Measurements from ENCODE around the gene ERC2.
A peak's percentile ranks its signal among the peaks of the same experiment; 100 is the strongest.
"Not testable (repeated sequence)": the region's sequence is repeated elsewhere in the genome, so short reads cannot be mapped to it uniquely, and the experiment has no call there.

The ERC2 gene

GRCh38 chr3:55505102-55505501 lies 963.2 kb downstream of the ERC2 start:
- H3K27me3 Mint-ChIP-seq (ENCODE audit: low read depth); H3K27ac Mint-ChIP-seq; H3K36me3 Mint-ChIP-seq (ENCODE audit: low read depth); DNase-seq (ENCODE audit: low spot score); H3K4me3 Mint-ChIP-seq; H3K4me1 Mint-ChIP-seq (ENCODE audit: low read depth); H3K9me3 Mint-ChIP-seq: not testable (repeated sequence)

- H3K4me3 Mint-ChIP-seq = no peak overlapping the region
- H3K27me3 Mint-ChIP-seq (ENCODE audit: low read depth) = peaks cover 3% of the 10 kb centered on the region
- H3K36me3 Mint-ChIP-seq (ENCODE audit: low read depth) = no peaks in the 10 kb centered on the region
- DNase-seq (ENCODE audit: low spot score) = no peak
- H3K27ac Mint-ChIP-seq = no peak overlapping the region
- H3K4me1 Mint-ChIP-seq (ENCODE audit: low read depth) = no peaks in the 10 kb centered on the region
- H3K9me3 Mint-ChIP-seq = no peaks in the 10 kb centered on the region
Measured at GRCh38 chr3:55501905-55502304, 966.4 kb downstream of the ERC2 start.

DNA sequence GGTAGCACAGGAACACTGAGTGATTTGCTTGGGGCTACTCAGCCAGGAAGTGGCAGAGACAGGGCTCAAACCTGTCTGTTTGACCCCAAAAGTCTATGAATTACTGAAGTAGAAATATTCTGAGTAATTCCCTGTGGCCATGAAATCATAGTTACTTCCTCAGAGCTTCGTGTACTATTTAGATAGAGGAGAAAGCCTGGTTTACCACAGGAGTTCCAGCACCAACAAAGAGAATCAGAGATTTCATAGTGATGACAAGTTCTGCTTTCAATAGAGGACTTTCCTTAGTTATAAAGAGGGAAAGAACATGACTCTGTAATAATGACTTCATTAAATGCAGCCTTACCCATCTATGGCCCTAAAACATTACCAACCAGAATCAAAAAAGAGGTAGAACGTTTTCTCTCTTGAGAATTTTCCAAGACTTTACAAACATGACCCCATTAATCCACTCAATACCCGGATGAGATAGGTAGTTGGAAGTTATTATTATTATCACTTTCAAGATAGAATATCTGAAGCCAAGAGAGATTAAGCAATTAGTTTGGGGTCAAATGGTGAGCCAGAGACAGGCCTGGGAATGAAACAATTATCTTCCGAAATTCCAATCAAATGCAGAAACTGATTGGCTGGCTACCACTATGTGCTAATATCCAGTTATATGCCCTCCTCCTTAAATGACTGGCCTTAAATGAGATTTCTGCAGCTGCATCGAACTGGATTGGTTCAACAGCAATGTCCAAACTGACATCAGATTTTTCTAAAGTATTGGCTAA lies 967.5 kb downstream of the ERC2 start:
- DNase-seq (ENCODE audit: low spot score) = no peak
- Mint-ChIP-seq H3K36me3 (ENCODE audit: low read depth) (no peaks in the 10 kb centered on the region), H3K9me3 (no peaks in the 10 kb centered on the region), H3K27me3 (ENCODE audit: low read depth) (peaks cover 5% of the 10 kb centered on the region), H3K4me1 (ENCODE audit: low read depth) (no peaks in the 10 kb centered on the region), H3K27ac (no peak overlapping the region), H3K4me3 (no peak overlapping the region)

GRCh38 chr3:55498520-55498919 lies 969.7 kb downstream of the ERC2 start:
- no peak overlapping the region for H3K27ac Mint-ChIP-seq
- no peaks in the 10 kb centered on the region for H3K36me3 Mint-ChIP-seq (ENCODE audit: low read depth)
- peaks cover 5% of the 10 kb centered on the region for H3K27me3 Mint-ChIP-seq (ENCODE audit: low read depth)

DNA sequence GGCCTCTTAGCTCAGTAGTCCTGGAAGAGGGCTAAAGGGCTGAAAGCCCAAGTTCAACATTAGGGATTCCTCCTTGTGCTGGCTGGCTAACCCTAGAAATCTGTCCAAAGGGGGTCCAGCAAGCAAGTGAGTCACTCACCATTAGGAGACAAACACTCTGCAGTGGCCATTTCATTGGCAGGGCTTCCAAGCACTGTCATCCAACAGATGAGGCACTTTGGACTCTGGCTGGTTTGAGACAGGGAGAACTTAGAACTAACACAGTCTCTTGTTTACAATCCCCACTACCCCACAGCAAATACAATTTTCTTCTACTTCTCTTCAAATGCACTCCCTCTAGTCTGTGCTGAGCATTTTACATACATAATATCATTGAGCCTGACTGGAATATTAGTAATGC lies 971.0 kb downstream of the ERC2 start:
- no peaks in the 10 kb centered on the region for H3K36me3 Mint-ChIP-seq (ENCODE audit: low read depth)
- H3K9me3 Mint-ChIP-seq = no peaks in the 10 kb centered on the region
- H3K27ac Mint-ChIP-seq = no peak overlapping the region
- no peaks in the 10 kb centered on the region for H3K4me1 Mint-ChIP-seq (ENCODE audit: low read depth)
- no peak for DNase-seq (ENCODE audit: low spot score)
- peaks cover 5% of the 10 kb centered on the region for H3K27me3 Mint-ChIP-seq (ENCODE audit: low read depth)
- H3K4me3 Mint-ChIP-seq = no peak overlapping the region

More at GRCh38 chr3:55498520-55498919, 969.7 kb downstream of the ERC2 start:
- Mint-ChIP-seq H3K9me3 (no peaks in the 10 kb centered on the region), H3K4me3 (no peak overlapping the region), H3K4me1 (ENCODE audit: low read depth) (no peaks in the 10 kb centered on the region)
- no peak for DNase-seq (ENCODE audit: low spot score)

DNA sequence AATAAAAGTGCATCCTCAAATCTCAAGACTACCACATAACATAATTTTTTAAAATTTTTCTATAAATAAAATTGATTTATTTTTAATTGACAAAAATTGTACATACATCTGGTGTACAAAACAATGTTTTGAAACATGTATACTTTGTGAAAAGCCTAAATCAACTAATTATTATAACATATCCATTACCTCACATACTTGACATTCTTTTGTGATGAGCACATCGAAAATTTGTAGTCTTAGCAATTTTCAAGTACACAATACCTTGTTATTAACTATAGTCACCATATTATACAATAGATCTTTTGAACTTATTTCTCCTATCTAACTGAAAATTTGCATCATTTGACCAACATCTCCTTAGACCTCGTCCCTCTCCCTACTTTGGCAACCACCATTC lies 973.3 kb downstream of the ERC2 start:
- no peak overlapping the region for H3K4me3 Mint-ChIP-seq
- H3K27ac Mint-ChIP-seq = no peak overlapping the region
- peaks cover 12% of the 10 kb centered on the region for H3K27me3 Mint-ChIP-seq (ENCODE audit: low read depth)
- no peaks in the 10 kb centered on the region for H3K36me3 Mint-ChIP-seq (ENCODE audit: low read depth)
- H3K9me3 Mint-ChIP-seq = no peaks in the 10 kb centered on the region
- no peak for DNase-seq (ENCODE audit: low spot score)
- no peaks in the 10 kb centered on the region for H3K4me1 Mint-ChIP-seq (ENCODE audit: low read depth)

GRCh38 chr3:55492976-55493375 lies 975.3 kb downstream of the ERC2 start:
- DNase-seq (ENCODE audit: low spot score) = no peak
- Mint-ChIP-seq H3K27me3 (ENCODE audit: low read depth) (peaks cover 30% of the 10 kb centered on the region), H3K4me3 (no peak overlapping the region), H3K36me3 (ENCODE audit: low read depth) (no peaks in the 10 kb centered on the region), H3K27ac (no peak overlapping the region), H3K4me1 (ENCODE audit: low read depth) (no peaks in the 10 kb centered on the region), H3K9me3 (no peaks in the 10 kb centered on the region)

- H3K4me1 Mint-ChIP-seq (ENCODE audit: low read depth) = peaks cover 3% of the 10 kb centered on the region
- no peak overlapping the region for H3K4me3 Mint-ChIP-seq
- no peaks in the 10 kb centered on the region for H3K36me3 Mint-ChIP-seq (ENCODE audit: low read depth)
- peaks cover 43% of the 10 kb centered on the region for H3K27me3 Mint-ChIP-seq (ENCODE audit: low read depth)
- no peak overlapping the region for H3K27ac Mint-ChIP-seq
- no peak for DNase-seq (ENCODE audit: low spot score)
- no peaks in the 10 kb centered on the region for H3K9me3 Mint-ChIP-seq
Measured at GRCh38 chr3:55491296-55491816, 976.9 kb downstream of the ERC2 start.

DNA sequence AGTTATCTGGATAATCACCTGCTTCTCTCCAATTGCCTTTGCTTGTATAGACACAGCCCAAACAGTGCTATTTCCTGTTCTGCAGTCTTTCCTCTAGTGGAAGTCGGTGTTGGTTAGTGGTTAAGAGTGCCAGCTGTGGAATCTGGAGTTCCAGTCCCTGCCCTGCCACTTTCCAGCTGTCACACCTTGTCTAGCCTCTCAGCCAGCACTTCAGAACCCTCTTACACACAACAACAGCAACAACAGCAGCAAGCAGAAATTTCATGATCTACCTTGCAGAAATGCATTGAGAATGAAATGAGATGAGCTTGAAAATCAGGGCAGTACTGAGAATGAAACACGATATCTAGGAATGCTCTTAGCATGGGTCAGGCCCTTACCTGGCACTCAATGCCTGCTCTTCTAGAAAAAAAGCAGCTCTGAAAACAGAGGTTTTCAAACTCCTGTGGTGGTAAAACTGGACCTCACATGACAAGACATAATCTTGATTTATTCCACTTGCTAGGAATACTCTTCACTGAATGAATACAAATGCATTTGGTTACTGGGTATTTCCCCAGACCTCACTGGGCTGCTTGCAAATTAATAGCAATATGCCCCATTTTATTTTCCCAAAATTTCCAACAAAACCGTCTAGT lies 977.9 kb downstream of the ERC2 start:
- Mint-ChIP-seq H3K27me3 (ENCODE audit: low read depth) (peaks cover 48% of the 10 kb centered on the region), H3K4me3 (no peak overlapping the region)

DNA sequence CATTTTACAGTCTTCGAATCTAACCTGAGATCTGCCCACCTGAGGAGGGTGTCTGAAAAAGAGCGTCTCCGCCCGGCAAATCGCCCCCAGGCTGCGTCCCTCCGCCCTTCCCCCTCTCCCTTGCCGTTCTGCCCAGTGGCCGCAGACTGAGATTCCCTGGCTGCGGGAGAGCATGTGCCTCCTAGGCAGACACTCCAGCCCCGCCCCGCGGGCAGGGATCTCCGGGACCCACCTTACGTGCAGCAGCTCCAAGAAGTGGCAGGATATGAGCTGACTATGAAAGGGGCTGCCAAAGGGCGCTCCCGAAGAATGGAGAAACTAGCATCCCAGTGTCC lies 978.5 kb downstream of the ERC2 start:
- Mint-ChIP-seq H3K9me3 (no peaks in the 10 kb centered on the region), H3K27ac (peak overlapping the region; percentile 26), H3K4me1 (ENCODE audit: low read depth) (peaks cover 4% of the 10 kb centered on the region), H3K36me3 (ENCODE audit: low read depth) (no peaks in the 10 kb centered on the region), H3K27me3 (ENCODE audit: low read depth) (peaks cover 54% of the 10 kb centered on the region), H3K4me3 (peak overlapping the region; percentile 29)
- no peak for DNase-seq (ENCODE audit: low spot score)

More for the DNA sequence above, 977.9 kb downstream of the ERC2 start:
- H3K27ac Mint-ChIP-seq = no peak overlapping the region
- no peaks in the 10 kb centered on the region for H3K36me3 Mint-ChIP-seq (ENCODE audit: low read depth)
- peaks cover 4% of the 10 kb centered on the region for H3K4me1 Mint-ChIP-seq (ENCODE audit: low read depth)
- H3K9me3 Mint-ChIP-seq = no peaks in the 10 kb centered on the region
- DNase-seq (ENCODE audit: low spot score) = no peak

DNA sequence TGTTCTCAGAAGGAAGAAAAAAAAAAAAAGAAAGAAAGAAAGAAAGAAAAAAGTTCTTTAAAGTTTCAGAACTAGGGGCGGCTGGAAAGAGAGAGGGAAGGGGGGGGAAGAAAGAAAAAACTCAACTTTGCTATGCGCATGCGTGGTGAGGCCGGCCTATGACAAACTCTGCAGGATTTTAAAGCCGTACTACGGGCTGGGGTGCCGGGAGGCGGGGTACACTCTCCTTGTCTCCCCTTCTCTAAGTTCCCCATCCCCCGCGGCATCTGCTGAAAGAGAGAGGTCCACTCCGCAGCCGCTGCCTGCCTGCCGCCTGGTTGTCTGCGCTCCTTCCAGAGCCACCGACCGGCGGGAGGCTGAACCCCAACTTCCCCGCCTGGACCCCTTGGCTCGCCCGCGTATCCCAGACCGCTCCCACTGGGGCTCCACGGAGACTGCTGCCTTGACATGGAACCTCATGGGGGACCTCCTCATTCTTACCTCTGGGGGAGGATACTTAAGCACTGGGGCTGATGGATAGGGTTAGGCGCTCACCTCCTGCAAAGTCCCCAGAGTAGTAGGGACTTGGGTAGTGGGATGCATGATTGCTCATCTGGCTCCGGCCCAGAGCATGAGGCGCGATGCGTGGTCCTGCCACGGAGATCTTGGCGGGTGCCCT lies 979.7 kb downstream of the ERC2 start:
- H3K36me3 Mint-ChIP-seq (ENCODE audit: low read depth) = no peaks in the 10 kb centered on the region
- peaks cover 67% of the 10 kb centered on the region for H3K27me3 Mint-ChIP-seq (ENCODE audit: low read depth)
- H3K9me3 Mint-ChIP-seq = no peaks in the 10 kb centered on the region
- H3K4me1 Mint-ChIP-seq (ENCODE audit: low read depth) = peaks cover 4% of the 10 kb centered on the region
- H3K27ac Mint-ChIP-seq = no peak overlapping the region
- DNase-seq (ENCODE audit: low spot score) = no peak
- peak overlapping the region; percentile 50 for H3K4me3 Mint-ChIP-seq

- Mint-ChIP-seq H3K27me3 (ENCODE audit: low read depth) (peaks cover 76% of the 10 kb centered on the region), H3K36me3 (ENCODE audit: low read depth) (no peaks in the 10 kb centered on the region), H3K27ac (no peak overlapping the region), H3K9me3 (no peaks in the 10 kb centered on the region), H3K4me1 (ENCODE audit: low read depth) (peaks cover 4% of the 10 kb centered on the region), H3K4me3 (peak overlapping the region; percentile 81)
- no peak for DNase-seq (ENCODE audit: low spot score)
Measured at GRCh38 chr3:55487381-55488241, 980.7 kb downstream of the ERC2 start.

DNA sequence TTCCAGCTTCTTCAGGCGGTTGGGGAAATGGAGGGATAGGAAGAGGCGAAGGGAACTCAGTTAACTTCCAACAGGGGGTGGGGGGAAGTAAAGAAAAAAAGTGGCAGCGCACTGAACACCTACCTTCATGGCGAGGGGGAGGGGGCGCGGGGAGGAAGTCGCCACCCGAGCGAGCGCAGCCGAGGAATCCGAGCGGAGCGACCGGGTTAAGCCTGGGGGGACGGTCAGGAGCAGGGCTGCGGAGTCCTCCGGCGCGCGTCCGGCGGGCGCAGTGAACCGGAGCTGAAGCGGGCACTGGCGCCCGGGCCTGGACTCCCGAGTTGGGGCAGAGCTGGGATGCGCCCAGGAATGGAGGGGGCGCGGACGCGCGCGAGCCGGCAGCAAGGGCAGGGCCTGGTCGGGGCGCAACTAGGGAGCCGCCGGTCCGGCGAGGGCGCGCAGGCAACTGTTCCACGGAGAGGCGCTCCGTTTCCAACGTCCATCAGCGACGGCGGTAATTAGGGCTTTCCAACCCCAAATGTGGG lies 981.3 kb downstream of the ERC2 start, which contains the start of gene WNT5A:
TSS of gene WNT5A (minus strand) at position 450 of the 524 bp plus-strand sequence. CDS start at position 129, 321 bp downstream.
- no peaks in the 10 kb centered on the region for H3K36me3 Mint-ChIP-seq (ENCODE audit: low read depth)
- no peak for DNase-seq (ENCODE audit: low spot score)
- no peaks in the 10 kb centered on the region for H3K9me3 Mint-ChIP-seq
- peak within 1 kb of the TSS; percentile 81 for H3K4me3 Mint-ChIP-seq
- H3K27me3 Mint-ChIP-seq (ENCODE audit: low read depth) = peaks cover 82% of the 10 kb centered on the region
- peaks cover 4% of the 10 kb centered on the region for H3K4me1 Mint-ChIP-seq (ENCODE audit: low read depth)
- peak within 1 kb of the TSS; percentile 4 for H3K27ac Mint-ChIP-seq

Measured in T-helper 2 cell treated with Interferon-gamma antibody and Interleukin-4, amounts not matched to agents 5 μg/mL and 100 μg/mL, for 36 hours (primary cell).